Gastrocnemius medialis (tissue), 4 donors: ENCODE measurements around the gene ADCY2.

Experiments
- POLR2A ChIP-seq, 2 donors: fragments of 450-650 bp; IDR thresholded peaks; one replicate each; pipeline ENCODE4 v1.6.1; 2017; ENCODE audit warnings: antibody characterized with exemption in 2 of 2, mild to moderate bottlenecking in 2 of 2, moderate library complexity in 2 of 2
- TF ChIP-seq, protein P1 (sequence below), 5 experiments: fragments of 450-650 bp in 3 of 5; fragments of 200-600 bp in 2 of 5; sonication (generic) in 2 of 5; IDR thresholded peaks in 4 of 5; conservative IDR thresholded peaks in 1 of 5; 1 replicate in 4 of 5; 2 replicates in 1 of 5; pipeline ENCODE4 v1.5.1; 2016 to 2019; ENCODE audit warnings: antibody characterized with exemption in 5 of 5, mild to moderate bottlenecking in 3 of 5, moderate library complexity in 3 of 5

DNA sequence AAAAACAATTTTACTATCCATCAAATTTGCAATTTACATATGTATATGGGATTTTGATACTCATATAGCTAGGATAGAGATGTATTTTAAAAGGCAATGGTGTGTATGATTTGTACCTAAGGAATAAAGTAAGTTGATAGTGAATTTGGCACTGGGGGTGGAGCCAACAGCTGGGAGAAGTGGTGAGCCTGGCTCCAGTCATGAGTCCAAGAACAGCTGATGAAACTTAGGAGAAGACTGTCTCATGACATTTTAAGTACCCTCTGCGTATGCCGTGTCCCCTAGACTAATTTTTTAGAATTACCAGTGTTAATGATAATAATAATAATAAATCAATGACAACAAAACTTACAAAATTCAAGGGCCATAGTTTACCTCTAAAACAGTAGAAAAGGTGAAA is 181.4 kb downstream of the ADCY2 start:
- no peak for TF ChIP-seq POLR2A (IDR thresholded peaks at IDR 0.05)
- TF ChIP-seq, protein P1, sequence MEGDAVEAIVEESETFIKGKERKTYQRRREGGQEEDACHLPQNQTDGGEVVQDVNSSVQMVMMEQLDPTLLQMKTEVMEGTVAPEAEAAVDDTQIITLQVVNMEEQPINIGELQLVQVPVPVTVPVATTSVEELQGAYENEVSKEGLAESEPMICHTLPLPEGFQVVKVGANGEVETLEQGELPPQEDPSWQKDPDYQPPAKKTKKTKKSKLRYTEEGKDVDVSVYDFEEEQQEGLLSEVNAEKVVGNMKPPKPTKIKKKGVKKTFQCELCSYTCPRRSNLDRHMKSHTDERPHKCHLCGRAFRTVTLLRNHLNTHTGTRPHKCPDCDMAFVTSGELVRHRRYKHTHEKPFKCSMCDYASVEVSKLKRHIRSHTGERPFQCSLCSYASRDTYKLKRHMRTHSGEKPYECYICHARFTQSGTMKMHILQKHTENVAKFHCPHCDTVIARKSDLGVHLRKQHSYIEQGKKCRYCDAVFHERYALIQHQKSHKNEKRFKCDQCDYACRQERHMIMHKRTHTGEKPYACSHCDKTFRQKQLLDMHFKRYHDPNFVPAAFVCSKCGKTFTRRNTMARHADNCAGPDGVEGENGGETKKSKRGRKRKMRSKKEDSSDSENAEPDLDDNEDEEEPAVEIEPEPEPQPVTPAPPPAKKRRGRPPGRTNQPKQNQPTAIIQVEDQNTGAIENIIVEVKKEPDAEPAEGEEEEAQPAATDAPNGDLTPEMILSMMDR (IDR thresholded peaks at IDR 0.05 in 4 of 5, conservative IDR thresholded peaks at IDR 0.05 in 1 of 5), result no peak
